Bronchial epithelial cell (primary cell): ENCODE data around the gene HOXB9. TPM values are rescaled to one million over a fixed set of nuclear protein-coding genes. Genes with fewer than 3 reads are reported as not detected.

Experiments used
- DNase-seq: peaks from one replicate; pipeline ENCODE4 v3.0.0-alpha.2; 2010; ENCODE audit warnings: low read depth
- FAIRE-seq: peaks from 2 replicates; lab custom pipeline; 2011; peaks lifted over from hg19 to GRCh38; lab: Jason Lieb, UNC
- H3K27me3 ChIP-seq: 2 replicates; pipeline ENCODE4 v1.5.1; 2011; ENCODE audit warnings: low read length; ENCODE audit not compliant: control insufficient read depth, insufficient read depth
- H3K36me3 ChIP-seq: 2 replicates; pipeline ENCODE4 v1.5.1; 2011; ENCODE audit warnings: low read length; ENCODE audit not compliant: control insufficient read depth, insufficient read depth
- H3K4me3 ChIP-seq: 2 replicates; pipeline ENCODE4 v1.5.1; 2011; ENCODE audit warnings: mild to moderate bottlenecking, low read depth, low read length, control low read depth
- total RNA-seq: library from RNA; depleted of rRNA; stranded (reverse); fragments of >200 nt; gene quantifications from 2 replicates; pipeline ENCODE4 v1.2.1, GENCODE V29; 2014
- TF ChIP-seq, protein P1 (sequence below): IDR thresholded peaks from 2 replicates; pipeline ENCODE4 v1.5.1; 2011; ENCODE audit warnings: mild to moderate bottlenecking, moderate library complexity, low read length, control low read depth, inconsistent platforms; ENCODE audit not compliant: insufficient read depth, severe bottlenecking

The HOXB9 gene
- total RNA-seq, 1 donor from 2014 or later, result not detected

DNA sequence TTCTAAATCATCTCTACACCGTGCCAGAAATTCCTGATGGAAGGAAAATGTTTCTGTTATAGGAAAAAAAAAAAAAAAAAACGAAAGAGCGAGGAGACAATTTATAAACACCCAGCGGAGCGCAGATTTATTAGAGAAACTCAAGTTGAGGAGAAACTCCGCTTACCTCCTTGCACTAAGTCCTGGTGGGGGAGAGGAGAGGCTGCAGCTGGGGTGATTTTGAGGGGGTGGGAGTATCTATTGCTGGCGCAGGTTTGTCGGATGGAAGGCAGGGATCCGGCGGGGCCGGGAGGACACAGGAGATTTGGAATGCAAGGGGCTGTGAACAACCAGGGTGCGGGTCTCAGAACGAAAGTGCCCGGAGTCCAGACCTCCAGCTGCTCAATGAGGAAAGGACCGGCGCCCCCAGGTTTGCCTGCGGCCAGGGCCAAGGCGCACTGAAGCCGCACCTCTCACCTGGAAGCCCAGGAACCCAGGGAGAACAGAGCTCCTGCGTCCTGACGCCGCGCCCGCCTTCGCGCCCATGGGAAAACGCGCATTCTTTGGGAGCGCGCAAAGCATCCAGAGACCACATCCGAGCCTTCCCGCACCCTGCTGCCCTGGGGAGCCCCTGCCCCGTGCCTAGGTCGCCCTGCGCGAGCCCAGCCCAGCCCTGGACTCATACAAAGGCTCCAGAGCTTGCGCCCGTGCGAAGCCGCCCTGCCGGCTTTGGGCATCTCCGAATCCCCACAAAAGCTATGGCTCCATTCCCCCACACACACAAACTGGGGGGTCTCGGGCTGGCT is 8.5 kb downstream of the HOXB9 start:
- Histone ChIP-seq H3K36me3 (no peaks in the 10 kb centered on the region), H3K4me3 (no peak overlapping the region), H3K27me3 (peaks cover 83% of the 10 kb centered on the region)
- DNase-seq (no peak), FAIRE-seq (no peak)
- TF ChIP-seq, protein P1, sequence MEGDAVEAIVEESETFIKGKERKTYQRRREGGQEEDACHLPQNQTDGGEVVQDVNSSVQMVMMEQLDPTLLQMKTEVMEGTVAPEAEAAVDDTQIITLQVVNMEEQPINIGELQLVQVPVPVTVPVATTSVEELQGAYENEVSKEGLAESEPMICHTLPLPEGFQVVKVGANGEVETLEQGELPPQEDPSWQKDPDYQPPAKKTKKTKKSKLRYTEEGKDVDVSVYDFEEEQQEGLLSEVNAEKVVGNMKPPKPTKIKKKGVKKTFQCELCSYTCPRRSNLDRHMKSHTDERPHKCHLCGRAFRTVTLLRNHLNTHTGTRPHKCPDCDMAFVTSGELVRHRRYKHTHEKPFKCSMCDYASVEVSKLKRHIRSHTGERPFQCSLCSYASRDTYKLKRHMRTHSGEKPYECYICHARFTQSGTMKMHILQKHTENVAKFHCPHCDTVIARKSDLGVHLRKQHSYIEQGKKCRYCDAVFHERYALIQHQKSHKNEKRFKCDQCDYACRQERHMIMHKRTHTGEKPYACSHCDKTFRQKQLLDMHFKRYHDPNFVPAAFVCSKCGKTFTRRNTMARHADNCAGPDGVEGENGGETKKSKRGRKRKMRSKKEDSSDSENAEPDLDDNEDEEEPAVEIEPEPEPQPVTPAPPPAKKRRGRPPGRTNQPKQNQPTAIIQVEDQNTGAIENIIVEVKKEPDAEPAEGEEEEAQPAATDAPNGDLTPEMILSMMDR, result no peak

DNA sequence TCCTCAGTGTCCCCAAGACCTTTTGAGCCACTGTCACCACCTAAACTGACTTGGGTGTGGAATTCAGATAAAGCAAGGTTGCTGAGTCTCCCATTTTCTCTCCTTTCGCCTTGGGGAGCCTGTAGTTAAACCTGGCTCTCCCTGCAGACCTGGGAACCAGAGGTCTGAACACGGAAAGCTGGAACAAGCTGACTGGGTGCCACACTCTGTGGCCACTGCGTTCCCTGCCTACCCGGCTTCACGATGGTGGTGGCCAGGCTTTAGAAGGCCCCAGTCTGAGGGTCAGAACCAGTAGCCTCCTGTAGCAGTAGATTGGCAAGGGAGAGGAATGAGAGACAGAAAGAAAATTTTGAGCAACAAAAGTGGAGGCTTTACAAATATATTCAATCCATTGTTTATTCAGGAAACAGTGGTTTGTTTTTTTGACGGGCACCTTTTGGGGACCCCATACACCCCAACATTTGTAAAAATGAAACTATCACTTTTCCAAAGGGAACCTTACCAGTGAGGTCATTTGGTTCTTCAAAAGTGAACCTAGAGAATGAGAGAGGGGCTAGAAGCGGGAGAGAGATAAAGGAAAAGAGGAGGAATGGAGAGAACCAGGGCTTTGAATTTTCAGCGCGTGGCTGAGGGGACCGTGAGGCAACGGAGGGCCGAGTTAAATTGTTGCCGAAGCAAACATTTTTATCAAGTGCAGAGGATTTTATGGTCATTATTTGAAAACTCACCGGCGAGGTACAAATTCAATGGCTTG is 9.3 kb downstream of the HOXB9 start:
- TF ChIP-seq, protein P1, result no peak
- DNase-seq, result no peak
- no peak overlapping the region for H3K4me3 ChIP-seq
- H3K27me3 ChIP-seq, result peaks cover 83% of the 10 kb centered on the region
- FAIRE-seq, result no peak
- H3K36me3 ChIP-seq, result no peaks in the 10 kb centered on the region

DNA sequence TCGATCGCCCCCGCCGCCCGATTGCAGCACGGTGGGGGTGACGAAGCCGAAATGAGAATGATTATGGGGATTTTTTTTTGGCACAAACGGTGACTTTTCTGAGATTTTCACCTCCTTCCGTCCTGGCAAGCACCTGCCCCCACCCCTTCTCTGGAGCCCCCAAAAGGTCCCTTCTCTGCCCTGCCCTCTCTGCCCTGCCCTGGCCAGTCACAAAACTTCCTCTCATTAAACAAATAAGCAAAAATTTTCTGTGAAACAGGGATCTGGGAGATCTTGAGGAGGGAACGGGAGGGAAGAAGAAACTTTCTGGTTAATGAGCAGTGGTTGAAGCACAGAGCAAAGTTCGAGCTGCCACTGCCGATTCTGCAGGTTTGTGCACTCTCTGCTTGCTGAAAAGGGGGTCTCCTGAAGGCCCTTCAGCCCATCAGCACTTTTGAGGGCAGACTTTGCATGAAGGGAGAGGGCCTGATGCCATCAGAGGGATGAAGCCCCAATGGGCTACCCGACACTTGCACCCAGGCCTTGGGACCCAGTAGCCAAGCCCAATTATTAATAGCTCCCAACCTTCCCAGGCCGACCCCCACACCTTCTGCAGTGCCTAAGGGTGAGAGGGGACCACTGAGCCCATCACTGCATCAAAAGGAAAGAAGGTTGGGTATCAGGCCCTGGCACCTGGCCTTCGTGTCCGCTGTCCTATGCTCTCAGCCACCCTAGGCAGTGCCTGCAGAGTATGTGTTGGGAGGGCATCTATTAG is 10.0 kb downstream of the HOXB9 start:
- Histone ChIP-seq H3K4me3 (no peak overlapping the region), H3K27me3 (peaks cover 82% of the 10 kb centered on the region), H3K36me3 (no peaks in the 10 kb centered on the region)
- DNase-seq, result no peak
- no peak for FAIRE-seq
- TF ChIP-seq, protein P1, result no peak

DNA sequence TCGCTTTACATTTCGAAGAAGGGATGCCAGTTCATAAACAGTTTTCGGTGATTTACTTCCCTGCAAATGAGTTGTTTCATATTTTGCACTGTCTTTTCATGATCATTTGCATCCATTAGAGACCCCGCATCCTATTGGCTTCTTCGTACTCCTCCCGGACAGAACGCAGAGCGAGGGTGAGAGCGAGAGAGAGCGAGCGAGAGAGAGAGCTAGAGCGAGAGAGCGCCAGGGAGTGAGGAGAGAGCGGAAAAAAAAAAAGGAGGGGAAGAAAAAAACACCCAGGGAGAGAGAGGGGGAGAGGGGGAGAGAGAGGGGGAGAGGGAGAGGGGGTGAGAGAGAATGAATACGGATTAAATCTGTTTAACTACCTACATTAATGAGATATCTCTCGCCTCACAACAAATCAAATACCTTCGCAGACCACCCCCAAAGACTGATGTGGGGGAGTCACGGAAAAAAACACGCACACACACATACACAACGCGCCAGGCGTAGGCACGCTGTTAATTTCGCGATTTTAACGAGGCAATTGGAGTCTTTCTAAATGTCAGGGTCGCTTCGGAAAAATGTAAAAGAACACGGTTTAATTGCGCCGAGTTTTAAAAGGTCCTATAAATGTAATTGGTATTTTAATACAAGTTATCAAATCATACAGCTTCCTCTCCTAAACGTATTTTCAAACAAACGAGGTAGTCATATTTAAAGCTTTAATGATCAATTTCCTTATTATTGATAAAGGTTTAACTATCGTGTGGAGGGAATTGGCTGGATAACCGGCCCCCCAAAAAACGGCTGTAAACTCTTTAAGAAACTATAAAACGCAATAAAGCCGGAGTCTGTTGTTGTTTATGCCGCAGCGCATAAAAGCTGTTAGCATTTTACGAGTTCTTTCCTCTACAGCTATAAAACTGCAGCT is 10.9 kb downstream of the HOXB9 start, which contains the start of gene HOXB8:
Gene HOXB8 (minus strand): TSS at position 246 of the 916 bp plus-strand sequence. CDS start 588 bp downstream, outside the sequence.
- Histone ChIP-seq H3K27me3 (peaks cover 83% of the 10 kb centered on the region), H3K4me3 (no peak within 1 kb of the TSS), H3K36me3 (no peaks in the 10 kb centered on the region)
- DNase-seq, result no peak
- TF ChIP-seq, protein P1, result no peak
- FAIRE-seq, result no peak
